ENCODE results near the gene FGG. TPM values are rescaled to one million over a fixed set of nuclear protein-coding genes. Genes with fewer than 3 reads are reported as not detected.

Gene FGG
- polyA plus RNA-seq, 3 donors = not detected

DNA sequence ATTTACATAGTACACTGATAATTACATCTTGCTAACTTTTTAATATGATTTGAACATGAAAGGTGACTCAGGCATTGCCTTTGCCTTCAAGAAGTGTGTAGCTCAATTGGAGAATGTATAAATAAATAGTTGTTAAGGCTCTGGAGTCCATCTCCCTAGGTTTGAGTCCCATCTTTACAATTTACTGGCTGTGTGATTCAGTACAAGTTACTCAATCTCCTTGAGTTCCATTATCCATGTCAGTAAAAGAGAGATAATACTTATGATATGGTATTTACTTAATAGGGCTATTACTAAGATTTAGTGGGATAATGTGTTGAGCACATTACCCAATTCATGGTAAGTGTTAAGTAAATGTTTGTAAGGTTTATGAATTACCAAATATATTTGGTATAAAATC, 1.9 kb upstream of the FGG start:
- H3K4me1 ChIP-seq (ENCODE audit: control insufficient read depth in 1 of 2, insufficient read depth in 2 of 2, low read length in 2 of 2) = no peaks in the 10 kb centered on the region
- H3K36me3 Mint-ChIP-seq = no peaks in the 10 kb centered on the region
- H3K9me3 Mint-ChIP-seq = no peaks in the 10 kb centered on the region
- no peak overlapping the region for H3K27ac ChIP-seq (ENCODE audit: low read depth in 1 of 2, low read length in 2 of 2)
- no peaks in the 10 kb centered on the region for H3K9me3 ChIP-seq (replicated peaks in 1 of 2; ENCODE audit: control insufficient read depth in 1 of 2, insufficient read depth in 1 of 2, low read length in 2 of 2)
- H3K27ac Mint-ChIP-seq = no peak overlapping the region
- no peaks in the 10 kb centered on the region for H4K20me1 ChIP-seq (ENCODE audit: insufficient read depth, low read length)
- TF ChIP-seq, protein P1, sequence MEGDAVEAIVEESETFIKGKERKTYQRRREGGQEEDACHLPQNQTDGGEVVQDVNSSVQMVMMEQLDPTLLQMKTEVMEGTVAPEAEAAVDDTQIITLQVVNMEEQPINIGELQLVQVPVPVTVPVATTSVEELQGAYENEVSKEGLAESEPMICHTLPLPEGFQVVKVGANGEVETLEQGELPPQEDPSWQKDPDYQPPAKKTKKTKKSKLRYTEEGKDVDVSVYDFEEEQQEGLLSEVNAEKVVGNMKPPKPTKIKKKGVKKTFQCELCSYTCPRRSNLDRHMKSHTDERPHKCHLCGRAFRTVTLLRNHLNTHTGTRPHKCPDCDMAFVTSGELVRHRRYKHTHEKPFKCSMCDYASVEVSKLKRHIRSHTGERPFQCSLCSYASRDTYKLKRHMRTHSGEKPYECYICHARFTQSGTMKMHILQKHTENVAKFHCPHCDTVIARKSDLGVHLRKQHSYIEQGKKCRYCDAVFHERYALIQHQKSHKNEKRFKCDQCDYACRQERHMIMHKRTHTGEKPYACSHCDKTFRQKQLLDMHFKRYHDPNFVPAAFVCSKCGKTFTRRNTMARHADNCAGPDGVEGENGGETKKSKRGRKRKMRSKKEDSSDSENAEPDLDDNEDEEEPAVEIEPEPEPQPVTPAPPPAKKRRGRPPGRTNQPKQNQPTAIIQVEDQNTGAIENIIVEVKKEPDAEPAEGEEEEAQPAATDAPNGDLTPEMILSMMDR (IDR thresholded peaks at IDR 0.05) = no peak
- H3K36me3 ChIP-seq (replicated peaks in 1 of 2; ENCODE audit: control insufficient read depth in 1 of 2, insufficient read depth in 2 of 2, low read length in 2 of 2) = no peaks in the 10 kb centered on the region
- H3K27me3 Mint-ChIP-seq (ENCODE audit: low read depth in 3 of 3) = peaks cover 0 to 2% (median 0%) of the 10 kb centered on the region in 3 donors
- no peak overlapping the region for H2AFZ ChIP-seq (ENCODE audit: insufficient read depth, low read depth, low read length, poor library complexity, severe bottlenecking)
- H3K4me3 Mint-ChIP-seq = no peak overlapping the region
- intact Hi-C loops (cut with micrococcal nuclease) = no loop called here
- no peak overlapping the region for H3K4me3 ChIP-seq (replicated peaks in 1 of 3; ENCODE audit: low read depth in 2 of 3, low read length in 3 of 3)
- H3K27me3 ChIP-seq (ENCODE audit: control insufficient read depth in 2 of 2, insufficient read depth in 2 of 2, low read length in 2 of 2) = no peaks in the 10 kb centered on the region
- no peak overlapping the region for H3K4me2 ChIP-seq (replicated peaks; ENCODE audit: extremely low read depth, low read length, poor library complexity, severe bottlenecking)
- H3K9ac ChIP-seq (ENCODE audit: insufficient read depth, low read length, poor library complexity, severe bottlenecking) = no peak overlapping the region
- no peaks in the 10 kb centered on the region for H3K79me2 ChIP-seq (ENCODE audit: insufficient read depth, low read length)
- DNase-seq = no peak
- H3K4me1 Mint-ChIP-seq = peaks cover 8% of the 10 kb centered on the region

DNA sequence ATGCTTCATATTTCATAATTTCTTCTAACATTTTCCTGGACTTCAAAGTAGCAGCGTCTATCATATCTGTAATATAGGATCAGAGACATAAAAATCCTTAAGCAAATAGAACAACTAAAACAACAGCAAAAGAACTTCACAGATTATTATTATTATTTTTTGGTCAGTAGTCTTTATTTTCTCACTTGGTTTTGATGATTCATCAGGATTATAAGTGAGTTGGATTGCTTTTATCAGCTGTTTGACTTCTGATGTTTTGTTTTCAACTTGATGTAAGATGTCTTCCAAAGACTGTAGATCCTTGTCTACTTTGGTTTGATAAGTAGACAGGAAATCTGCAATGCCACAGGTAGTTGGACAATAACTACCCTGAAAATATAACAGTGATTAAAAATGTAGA, 623 bp downstream of the FGG start:
- Histone ChIP-seq H2AFZ (ENCODE audit: insufficient read depth, low read depth, low read length, poor library complexity, severe bottlenecking) (no peak overlapping the region), H3K79me2 (ENCODE audit: insufficient read depth, low read length) (no peaks in the 10 kb centered on the region), H3K9ac (ENCODE audit: insufficient read depth, low read length, poor library complexity, severe bottlenecking) (no peak overlapping the region), H3K9me3 (replicated peaks in 1 of 2; ENCODE audit: control insufficient read depth in 1 of 2, insufficient read depth in 1 of 2, low read length in 2 of 2) (no peaks in the 10 kb centered on the region), H3K4me2 (replicated peaks; ENCODE audit: extremely low read depth, low read length, poor library complexity, severe bottlenecking) (no peak overlapping the region), H3K4me1 (ENCODE audit: control insufficient read depth in 1 of 2, insufficient read depth in 2 of 2, low read length in 2 of 2) (no peaks in the 10 kb centered on the region), H3K36me3 (replicated peaks in 1 of 2; ENCODE audit: control insufficient read depth in 1 of 2, insufficient read depth in 2 of 2, low read length in 2 of 2) (no peaks in the 10 kb centered on the region), H3K4me3 (replicated peaks in 1 of 3; ENCODE audit: low read depth in 2 of 3, low read length in 3 of 3) (no peak overlapping the region), H4K20me1 (ENCODE audit: insufficient read depth, low read length) (no peaks in the 10 kb centered on the region), H3K27me3 (ENCODE audit: control insufficient read depth in 2 of 2, insufficient read depth in 2 of 2, low read length in 2 of 2) (no peaks in the 10 kb centered on the region), H3K27ac (ENCODE audit: low read depth in 1 of 2, low read length in 2 of 2) (no peak overlapping the region)
- Mint-ChIP-seq H3K9me3 (no peaks in the 10 kb centered on the region), H3K4me3 (no peak overlapping the region), H3K27ac (no peak overlapping the region), H3K27me3 (ENCODE audit: low read depth in 3 of 3) (no peaks in the 10 kb centered on the region), H3K4me1 (peaks cover 6% of the 10 kb centered on the region), H3K36me3 (no peaks in the 10 kb centered on the region)
- intact Hi-C loops (cut with micrococcal nuclease) = no loop called here
- TF ChIP-seq, protein P1 (IDR thresholded peaks at IDR 0.05) = no peak
- no peak for DNase-seq
- WGBS (ENCODE audit: insufficient coverage) = no CpG with 5 or more reads among the region's 1 CpG
